K562 (cell line): ENCODE data around the gene MEPE. TPM values are rescaled to one million over a fixed set of nuclear protein-coding genes. Genes with fewer than 3 reads are reported as not detected.

Experiments
- ATAC-seq: fragments of 200-7000 bp; cut with Tn5 transposase; 3 replicates; pipeline ENCODE4 v1.9.1; 2020; ENCODE audit warnings: moderate library complexity
- BruUV-seq: library from RNA; stranded (reverse); fragments of 400-500 nt; replicated peaks from 2 replicates; lab custom pipeline; 2021; lab: Mats Ljungman, UMichigan
- CTCF ChIA-PET: fragments of 300-600 bp; formaldehyde crosslinking; extraction: SDS; loops from one replicate; lab custom pipeline; 2021; ENCODE audit warnings: low intra/inter-chr PET ratio; lab: Yijun Ruan, JAX
- POLR2A ChIA-PET: fragments of 300-600, 350-650 bp; sonication (Branson Sonifier 250); formaldehyde crosslinking; extraction: SDS; loops from one replicate; lab custom pipeline; 2021; ENCODE audit warnings: antibody characterized with exemption, inconsistent platforms; lab: Yijun Ruan, JAX
- DNase-seq, 4 experiments: peaks; one replicate each; pipeline versions ENCODE4 v3.0.0 to v3.0.0-alpha.2; 2011 to 2018; ENCODE audit warnings: low spot score in 3 of 4, mixed read lengths in 3 of 4; ENCODE audit errors: extremely low read depth in 1 of 4
- FAIRE-seq: peaks from 2 replicates; lab custom pipeline; 2011; peaks lifted over from hg19 to GRCh38; lab: Jason Lieb, UNC
- H2AFZ ChIP-seq: 2 replicates; pipeline ENCODE4 v1.6.0; 2011; ENCODE audit warnings: low read depth, low read length, control low read depth, inconsistent platforms
- H3K27ac ChIP-seq: fragments of 200-600 bp; 3 replicates; pipeline ENCODE4 v1.8.0; 2011; ENCODE audit warnings: low read depth, mild to moderate bottlenecking, control low read depth, inconsistent platforms, low read length, moderate library complexity, mixed read lengths; ENCODE audit errors: extremely low read depth
- H3K27me3 ChIP-seq, 2 experiments: fragments of 300-600 bp in 1 of 2; 2 replicates in 1 of 2; 3 replicates in 1 of 2; pipeline versions ENCODE4 v1.6.0 to v1.8.0; 2011; ENCODE audit warnings: inconsistent platforms in 2 of 2, low read length in 2 of 2, mild to moderate bottlenecking in 1 of 2, mixed read lengths in 1 of 2, moderate library complexity in 1 of 2; ENCODE audit not compliant: control insufficient read depth in 2 of 2, insufficient read depth in 2 of 2
- H3K36me3 ChIP-seq: fragments of 300-600 bp; 3 replicates; pipeline ENCODE4 v1.8.0; 2011; ENCODE audit warnings: mild to moderate bottlenecking, low read length, inconsistent platforms; ENCODE audit not compliant: control insufficient read depth, insufficient read depth
- H3K4me1 ChIP-seq, 2 experiments: fragments of 200-600 bp in 1 of 2; replicated peaks in 1 of 2; 2 replicates in 1 of 2; 3 replicates in 1 of 2; pipeline versions ENCODE4 v1.5.1 to v1.8.0; 2011; ENCODE audit warnings: inconsistent platforms in 2 of 2, low read length in 2 of 2, mild to moderate bottlenecking in 1 of 2, mixed read lengths in 1 of 2, moderate library complexity in 1 of 2; ENCODE audit not compliant: control insufficient read depth in 2 of 2, insufficient read depth in 2 of 2
- H3K4me2 ChIP-seq: 2 replicates; pipeline ENCODE4 v1.6.1; 2011; ENCODE audit warnings: low read length, control low read depth, inconsistent platforms, mixed read lengths; ENCODE audit not compliant: insufficient read depth
- H3K4me3 ChIP-seq: fragments of 200-600 bp; sonication (generic), shearing (Covaris generic); 2 replicates; pipeline ENCODE4 v1.5.1; 2016; ENCODE audit warnings: control low read depth, inconsistent platforms
- H3K79me2 ChIP-seq: fragments of 200-600 bp; 3 replicates; pipeline ENCODE4 v1.8.0; 2011; ENCODE audit warnings: low read length, inconsistent platforms; ENCODE audit not compliant: control insufficient read depth, insufficient read depth
- H3K9ac ChIP-seq, 2 experiments: 2 replicates each; pipeline versions ENCODE4 v1.6.0 to v1.6.1; 2011; ENCODE audit warnings: low read depth in 2 of 2, low read length in 2 of 2, control low read depth in 1 of 2, inconsistent platforms in 1 of 2, mild to moderate bottlenecking in 1 of 2, mixed read lengths in 1 of 2; ENCODE audit not compliant: insufficient read depth in 1 of 2
- H3K9me1 ChIP-seq: one replicate; pipeline ENCODE4 v1.6.0; 2011; ENCODE audit warnings: inconsistent platforms, mild to moderate bottlenecking, low read length, moderate library complexity; ENCODE audit not compliant: control insufficient read depth, insufficient read depth
- H3K9me3 ChIP-seq: replicated peaks from 2 replicates; pipeline ENCODE4 v1.5.1; 2011; ENCODE audit warnings: low read depth, low read length, inconsistent platforms; ENCODE audit not compliant: control insufficient read depth, insufficient read depth
- H4K20me1 ChIP-seq: replicated peaks from 2 replicates; pipeline ENCODE4 v1.6.1; 2011; ENCODE audit warnings: low read length, inconsistent platforms, mixed read lengths; ENCODE audit not compliant: control insufficient read depth, insufficient read depth
- ARID3B ChIP-seq: fragments of 250-450 bp; sonication (Bioruptor Pico); IDR thresholded peaks from 2 replicates; pipeline ENCODE4 v1.4.0; 2020; ENCODE audit warnings: borderline replicate concordance
- BRCA1 ChIP-seq, 2 experiments: fragments of 450-650 bp in 1 of 2; sonication (generic) in 1 of 2; formaldehyde crosslinking in 1 of 2; IDR thresholded peaks; 2 replicates each; pipeline versions ENCODE4 v1.5.0 to v1.6.1; 2017 to 2020; ENCODE audit warnings: mild to moderate bottlenecking in 1 of 2, missing genetic modification reagents in 1 of 2
- HDAC2 ChIP-seq: fragments of 450-650 bp; IDR thresholded peaks from 2 replicates; pipeline ENCODE4 v1.6.1; 2016; ENCODE audit warnings: mild to moderate bottlenecking
- HDAC3 ChIP-seq: fragments of 450-650 bp; IDR thresholded peaks from 2 replicates; pipeline ENCODE4 v1.6.1; 2018; ENCODE audit warnings: borderline replicate concordance, mild to moderate bottlenecking, moderate library complexity; ENCODE audit not compliant: partially characterized antibody
- MAX ChIP-seq: sonication (generic); formaldehyde crosslinking; IDR thresholded peaks from 2 replicates; pipeline ENCODE4 v1.9.0; 2022; ENCODE audit warnings: mild to moderate bottlenecking, missing genetic modification reagents
- NR4A1 ChIP-seq, 2 experiments: fragments of 250-450 bp in 1 of 2; fragments of 450-650 bp in 1 of 2; sonication (Bioruptor Pico) in 1 of 2; IDR thresholded peaks; 2 replicates each; pipeline versions ENCODE4 v1.4.0 to v1.6.1; 2016 to 2020; ENCODE audit warnings: mild to moderate bottlenecking in 2 of 2, missing compliant biosample characterization in 1 of 2, missing genetic modification characterization in 1 of 2, moderate library complexity in 1 of 2
- PATZ1 ChIP-seq: fragments of 250-450 bp; sonication (Bioruptor Pico); IDR thresholded peaks from 2 replicates; pipeline ENCODE4 v1.5.0; 2020; ENCODE audit warnings: mild to moderate bottlenecking, borderline replicate concordance
- POLR3G ChIP-seq: IDR thresholded peaks from 2 replicates; pipeline ENCODE4 v1.6.1; 2011; ENCODE audit not compliant: insufficient read length, insufficient replicate concordance; ENCODE audit errors: extremely low read depth
- POU5F1 ChIP-seq: fragments of 150-350 bp; IDR thresholded peaks from 2 replicates; pipeline ENCODE4 v1.6.1; 2014; ENCODE audit warnings: borderline replicate concordance, low read length, low read depth, mild to moderate bottlenecking; ENCODE audit not compliant: partially characterized antibody
- ZNF316 ChIP-seq: fragments of 450-650 bp; IDR thresholded peaks from 2 replicates; pipeline ENCODE4 v1.6.1; 2016
- WGBS: fragments of 100-300 bp; shearing (Covaris generic); methylation state at CpG from one replicate; pipeline ENCODE4 v1.1.6; 2016; ENCODE audit warnings: low coverage, mixed read lengths; ENCODE audit not compliant: insufficient coverage; ENCODE audit errors: missing lambda C conversion rate; 5-methylcytosine and 5-hydroxymethylcytosine counted together
- in situ Hi-C: fragments of 300-500 bp; cut with MboI; formaldehyde crosslinking; loops from 4 replicates; pipeline ENCODE4 v1.15.0; 2018; ENCODE audit warnings: inconsistent platforms, mixed read lengths
- intact Hi-C: fragments of 100-400 bp; cut with micrococcal nuclease; formaldehyde crosslinking; loops from 2 replicates; pipeline ENCODE4 v1.14.2; 2022
- polyA plus RNA-seq, 8 experiments: library from polyadenylated mRNA; depleted of rRNA in 4 of 8; stranded (reverse) in 5 of 8; unstranded in 3 of 8; fragments of >200 nt; fragmentation: Nextera tagmentation in 2 of 8; fragmentation: Illumina TruSeq in 1 of 8; extraction: Ambion mirVana in 2 of 8; extraction: Trizol in 1 of 8; gene quantifications; 2 replicates each; pipeline versions ENCODE4 v1.2.1 to v1.2.3, GENCODE V29; 2011 to 2014; ENCODE audit warnings: inconsistent platforms in 1 of 8, missing spikeins in 1 of 8
- total RNA-seq, 7 experiments: library from RNA; depleted of rRNA in 6 of 7; stranded (reverse); fragments of >200 nt in 6 of 7; fragmentation: Illumina TruSeq in 2 of 7; extraction: Trizol in 2 of 7; gene quantifications; 2 replicates each; pipeline versions ENCODE4 v1.2.1 to v1.2.3, GENCODE V29; 2011 to 2021; ENCODE audit warnings: low replicate concordance in 1 of 7
- TF ChIP-seq, protein P1 (sequence below): IDR thresholded peaks from 3 replicates; pipeline ENCODE4 v1.6.1; 2011; ENCODE audit warnings: borderline replicate concordance, mild to moderate bottlenecking, moderate library complexity; ENCODE audit not compliant: insufficient read length; ENCODE audit errors: extremely low read depth
- TF ChIP-seq, protein P2 (sequence below): sonication (generic); formaldehyde crosslinking; IDR thresholded peaks from 2 replicates; pipeline ENCODE4 v1.8.1; 2023; ENCODE audit warnings: mild to moderate bottlenecking, missing genetic modification reagents

The MEPE gene
- total and polyA plus RNA-seq, 9 of the 15 experiments (the other 6 are each of a cell fraction or from before 2014, with no cell fraction given): not detected

DNA sequence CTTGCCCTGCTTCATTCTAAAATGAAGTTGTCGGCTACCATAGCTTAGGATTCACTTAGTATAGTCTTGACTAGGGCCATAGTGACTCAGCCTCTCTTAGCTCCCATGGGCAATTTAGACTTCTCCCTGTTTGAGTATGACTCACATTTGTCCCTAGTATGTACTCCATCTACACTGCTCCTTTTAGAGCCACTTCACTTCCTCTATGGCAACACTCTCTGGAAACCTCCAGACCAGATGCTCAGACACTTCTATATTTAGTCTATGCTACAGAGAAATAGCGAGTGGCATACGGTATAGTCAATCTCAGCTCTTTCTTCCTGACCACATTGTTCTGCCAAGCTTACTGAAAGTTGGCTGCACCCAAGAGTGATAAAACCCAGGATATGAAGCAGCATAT is 11.2 kb downstream of the MEPE start:
- Histone ChIP-seq H3K4me1 (no peaks in the 10 kb centered on the region), H3K79me2 (no peaks in the 10 kb centered on the region), H3K9ac (no peak overlapping the region), H3K36me3 (no peaks in the 10 kb centered on the region), H4K20me1 (no peaks in the 10 kb centered on the region; the same call in 1 of the 2 replicates), H2AFZ (no peak overlapping the region), H3K4me3 (no peak overlapping the region), H3K9me1 (no peaks in the 10 kb centered on the region), H3K27me3 (no peaks in the 10 kb centered on the region), H3K9me3 (no peaks in the 10 kb centered on the region), H3K27ac (no peak overlapping the region), H3K4me2 (no peak overlapping the region)
- CTCF ChIA-PET: no interaction called here
- FAIRE-seq (no peak), DNase-seq (no peak), ATAC-seq (no peak)
- WGBS: 0% methylated on average over 3 of the region's 3 CpGs
- intact Hi-C loops (no loop called here), in situ Hi-C loops (loop anchor here (5.0 to 10.0 kb wide), 3 partner anchors 162 to 949 kb away; partner anchors contain the start of gene C4orf36)
- BruUV-seq: no TSS peak
- POLR2A ChIA-PET: no interaction called here
- no peak for TF ChIP-seq MAX (CRISPR knock-in tag)
- no peak for TF ChIP-seq POLR3G
- TF ChIP-seq HDAC3: no peak
- TF ChIP-seq POU5F1: no peak
- TF ChIP-seq, protein P1, sequence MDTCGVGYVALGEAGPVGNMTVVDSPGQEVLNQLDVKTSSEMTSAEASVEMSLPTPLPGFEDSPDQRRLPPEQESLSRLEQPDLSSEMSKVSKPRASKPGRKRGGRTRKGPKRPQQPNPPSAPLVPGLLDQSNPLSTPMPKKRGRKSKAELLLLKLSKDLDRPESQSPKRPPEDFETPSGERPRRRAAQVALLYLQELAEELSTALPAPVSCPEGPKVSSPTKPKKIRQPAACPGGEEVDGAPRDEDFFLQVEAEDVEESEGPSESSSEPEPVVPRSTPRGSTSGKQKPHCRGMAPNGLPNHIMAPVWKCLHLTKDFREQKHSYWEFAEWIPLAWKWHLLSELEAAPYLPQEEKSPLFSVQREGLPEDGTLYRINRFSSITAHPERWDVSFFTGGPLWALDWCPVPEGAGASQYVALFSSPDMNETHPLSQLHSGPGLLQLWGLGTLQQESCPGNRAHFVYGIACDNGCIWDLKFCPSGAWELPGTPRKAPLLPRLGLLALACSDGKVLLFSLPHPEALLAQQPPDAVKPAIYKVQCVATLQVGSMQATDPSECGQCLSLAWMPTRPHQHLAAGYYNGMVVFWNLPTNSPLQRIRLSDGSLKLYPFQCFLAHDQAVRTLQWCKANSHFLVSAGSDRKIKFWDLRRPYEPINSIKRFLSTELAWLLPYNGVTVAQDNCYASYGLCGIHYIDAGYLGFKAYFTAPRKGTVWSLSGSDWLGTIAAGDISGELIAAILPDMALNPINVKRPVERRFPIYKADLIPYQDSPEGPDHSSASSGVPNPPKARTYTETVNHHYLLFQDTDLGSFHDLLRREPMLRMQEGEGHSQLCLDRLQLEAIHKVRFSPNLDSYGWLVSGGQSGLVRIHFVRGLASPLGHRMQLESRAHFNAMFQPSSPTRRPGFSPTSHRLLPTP: no peak
- TF ChIP-seq ZNF316: no peak
- no peak for TF ChIP-seq NR4A1 (CRISPR knock-in tag; IDR thresholded peaks at IDR 0.05)
- TF ChIP-seq NR4A1 (tag; IDR thresholded peaks at IDR 0.05): no peak
- no peak for TF ChIP-seq HDAC2
- TF ChIP-seq ARID3B (CRISPR knock-in tag): no peak
- TF ChIP-seq BRCA1 (IDR thresholded peaks at IDR 0.05): no peak
- no peak for TF ChIP-seq BRCA1 (CRISPR knock-in tag; IDR thresholded peaks at IDR 0.05)
- TF ChIP-seq PATZ1 (CRISPR knock-in tag): no peak
- TF ChIP-seq, protein P2, sequence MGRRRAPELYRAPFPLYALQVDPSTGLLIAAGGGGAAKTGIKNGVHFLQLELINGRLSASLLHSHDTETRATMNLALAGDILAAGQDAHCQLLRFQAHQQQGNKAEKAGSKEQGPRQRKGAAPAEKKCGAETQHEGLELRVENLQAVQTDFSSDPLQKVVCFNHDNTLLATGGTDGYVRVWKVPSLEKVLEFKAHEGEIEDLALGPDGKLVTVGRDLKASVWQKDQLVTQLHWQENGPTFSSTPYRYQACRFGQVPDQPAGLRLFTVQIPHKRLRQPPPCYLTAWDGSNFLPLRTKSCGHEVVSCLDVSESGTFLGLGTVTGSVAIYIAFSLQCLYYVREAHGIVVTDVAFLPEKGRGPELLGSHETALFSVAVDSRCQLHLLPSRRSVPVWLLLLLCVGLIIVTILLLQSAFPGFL (CRISPR knock-in tag): no peak
